HG02973 (cell line): ENCODE measurements around the gene TCAP.
"Not testable (repeated sequence)": the region's sequence is repeated elsewhere in the genome, so short reads cannot be mapped to it uniquely, and the experiment has no call there.

Experiments used
- ATAC-seq: cut with Tn5 transposase; IDR thresholded peaks from one replicate; pipeline ENCODE4 v1.9.1; 2021; ENCODE audit warnings: moderate library complexity; ENCODE audit not compliant: unreplicated experiment

TCAP gene

GRCh38 chr17:39678340-39679116 is 13.4 kb downstream of the TCAP start:
- no peak for ATAC-seq

GRCh38 chr17:39679521-39680192 is 14.5 kb downstream of the TCAP start:
- ATAC-seq, result no peak

GRCh38 chr17:39683295-39683939 is 18.3 kb downstream of the TCAP start:
- no peak for ATAC-seq

GRCh38 chr17:39684369-39685192 is 19.4 kb downstream of the TCAP start:
- no peak for ATAC-seq

- no peak for ATAC-seq
Measured at GRCh38 chr17:39687101-39687545, 22.0 kb downstream of the TCAP start.

- ATAC-seq, result peak; percentile 82
Measured at GRCh38 chr17:39687546-39688474, 22.7 kb downstream of the TCAP start, which contains the start of gene PGAP3. Gene PGAP3 (minus strand): TSS chr17:39688057. CDS start chr17:39688014, 43 bp downstream.

- no peak for ATAC-seq
Measured at GRCh38 chr17:39688475-39688835, 23.3 kb downstream of the TCAP start.

- no peak for ATAC-seq
Measured at GRCh38 chr17:39688945-39689344, 23.8 kb downstream of the TCAP start.

GRCh38 chr17:39694593-39694992 is 29.4 kb downstream of the TCAP start:
- no peak for ATAC-seq

- no peak for ATAC-seq
Measured at GRCh38 chr17:39695089-39695474, 29.9 kb downstream of the TCAP start.

- no peak for ATAC-seq
Measured at GRCh38 chr17:39696731-39697130, 31.6 kb downstream of the TCAP start.

- ATAC-seq, result no peak
Measured at GRCh38 chr17:39697961-39698360, 32.8 kb downstream of the TCAP start.

- not testable (repeated sequence) for ATAC-seq
Measured at GRCh38 chr17:39699157-39699817, 34.1 kb downstream of the TCAP start.

- ATAC-seq, result no peak
Measured at GRCh38 chr17:39699818-39700147, 34.6 kb downstream of the TCAP start, which contains the start of gene ERBB2. Gene ERBB2 (plus strand): TSS chr17:39700064. CDS start chr17:39700239, 175 bp downstream.

GRCh38 chr17:39700148-39700987 is 35.2 kb downstream of the TCAP start:
- no peak for ATAC-seq

- no peak for ATAC-seq
Measured at GRCh38 chr17:39701012-39701783, 36.0 kb downstream of the TCAP start.

GRCh38 chr17:39701784-39702422 is 36.8 kb downstream of the TCAP start:
- no peak for ATAC-seq
